Liver (tissue), 3 donors: Measurements from ENCODE around the gene MAML3.

ENCODE experiments used
- CTCF ChIP-seq: fragments of 150-350 bp; IDR thresholded peaks from 2 replicates; pipeline ENCODE4 v1.5.1; 2017; ENCODE audit warnings: improper control_type of control experiment, low read depth, low read length; ENCODE audit not compliant: missing input control
- FOXA2 ChIP-seq: IDR thresholded peaks from 2 replicates; pipeline ENCODE4 v1.6.1; 2016; ENCODE audit warnings: antibody characterized with exemption
- JUND ChIP-seq, 2 donors: IDR thresholded peaks; 2 replicates each; pipeline ENCODE4 v1.6.1; 2016; ENCODE audit warnings: antibody characterized with exemption in 2 of 2
- MAX ChIP-seq: IDR thresholded peaks from 2 replicates; pipeline ENCODE4 v1.6.1; 2016; ENCODE audit warnings: antibody characterized with exemption
- REST ChIP-seq: IDR thresholded peaks from 2 replicates; pipeline ENCODE4 v1.6.1; 2016; ENCODE audit warnings: antibody characterized with exemption, mild to moderate bottlenecking
- YY1 ChIP-seq: IDR thresholded peaks from 2 replicates; pipeline ENCODE4 v1.6.1; 2016; ENCODE audit warnings: antibody characterized with exemption, mild to moderate bottlenecking
- donor health status: healthy.
- donor health status: healthy.

GRCh38 chr4:139825523-139826014 lies 328.4 kb downstream of the MAML3 start:
- TF ChIP-seq JUND (IDR thresholded peaks at IDR 0.05) (no peak), CTCF (no peak), MAX (no peak), YY1 (no peak), FOXA2 (no peak), REST (no peak)
